Non-pigmented ciliary epithelial cell (primary cell): Measurements from ENCODE around the gene IQGAP3.
"Not testable (repeated sequence)": the region's sequence is repeated elsewhere in the genome, so short reads cannot be mapped to it uniquely, and the experiment has no call there.

ENCODE experiments used
- DNase-seq: peaks from one replicate; pipeline ENCODE4 v3.0.0-alpha.2; 2010; ENCODE audit warnings: low read depth

IQGAP3 gene

GRCh38 chr1:156592910-156593660, 20.7 kb upstream of the IQGAP3 start:
- no peak for DNase-seq

DNA sequence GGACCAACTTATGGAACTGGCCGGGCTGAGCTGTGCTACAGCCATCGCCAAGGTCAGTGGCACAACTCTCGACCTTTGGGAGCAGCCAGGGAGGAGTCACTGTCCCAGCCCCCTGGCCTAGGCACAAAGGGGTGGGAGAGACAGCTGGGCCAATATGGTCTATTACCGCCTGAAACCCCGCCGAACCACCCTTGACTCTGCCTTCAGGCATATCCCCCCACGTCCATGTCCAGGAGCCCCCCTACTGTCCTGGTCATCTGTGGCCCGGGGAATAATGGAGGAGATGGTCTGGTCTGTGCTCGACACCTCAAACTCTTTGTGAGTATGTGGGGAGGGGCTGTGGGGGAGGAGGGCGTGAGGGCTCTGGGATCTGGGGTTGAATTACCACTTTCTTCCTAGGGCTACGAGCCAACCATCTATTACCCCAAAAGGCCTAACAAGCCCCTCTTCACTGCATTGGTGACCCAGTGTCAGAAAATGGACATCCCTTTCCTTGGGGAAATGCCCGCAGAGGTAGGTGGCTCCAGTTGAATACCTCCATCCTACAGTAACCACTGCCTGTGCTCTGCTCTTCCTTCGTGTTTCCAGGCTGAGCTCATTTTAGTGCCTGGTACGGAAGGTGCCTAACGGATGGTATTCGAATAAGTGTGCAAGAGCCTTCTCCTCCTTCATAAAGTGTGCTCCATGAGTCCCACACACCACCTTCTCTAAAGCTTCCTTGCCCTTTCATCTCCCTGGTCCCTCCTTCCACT, 20.0 kb upstream of the IQGAP3 start:
- no peak for DNase-seq

GRCh38 chr1:156591432-156592157, 19.2 kb upstream of the IQGAP3 start, which contains the start of gene NAXE:
TSS of gene NAXE (plus strand) at chr1:156591776. CDS start at chr1:156591805, 29 bp downstream.
- DNase-seq: no peak

DNA sequence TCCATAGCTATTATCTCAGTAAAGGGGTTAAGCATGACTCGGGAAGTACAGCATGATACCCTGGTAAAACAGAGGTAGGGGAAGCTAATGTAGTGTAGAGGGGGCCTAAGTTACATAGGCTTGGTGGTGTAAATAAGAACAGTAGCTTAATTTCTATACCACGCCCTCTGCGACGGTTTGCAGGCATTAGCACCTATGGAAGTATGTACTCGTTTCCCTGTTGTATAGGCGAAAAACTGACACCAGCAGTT, 18.7 kb upstream of the IQGAP3 start:
- DNase-seq: no peak

GRCh38 chr1:156590326-156591180, 18.2 kb upstream of the IQGAP3 start:
- no peak for DNase-seq

GRCh38 chr1:156589546-156589945, 17.2 kb upstream of the IQGAP3 start:
- no peak for DNase-seq

DNA sequence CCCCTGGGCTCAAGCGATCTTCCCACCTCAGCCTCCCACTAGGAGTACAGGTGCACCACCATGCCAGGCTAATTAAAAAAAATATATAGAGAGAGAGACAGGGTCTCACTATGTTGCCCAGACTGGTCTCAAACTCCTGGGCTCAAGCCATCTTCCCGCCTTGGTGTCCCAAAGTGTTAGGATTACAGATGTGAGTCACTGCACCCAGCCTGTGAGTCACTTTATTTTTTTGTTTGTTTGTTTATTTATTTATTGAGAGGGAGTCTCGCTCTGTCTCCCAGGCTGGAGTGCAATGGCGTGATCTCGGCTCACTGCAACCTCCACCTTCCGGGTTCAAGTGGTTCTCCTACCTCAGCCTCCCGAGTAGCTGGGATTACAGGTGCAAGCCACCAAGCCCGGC, 15.6 kb upstream of the IQGAP3 start:
- not testable (repeated sequence) for DNase-seq

- no peak for DNase-seq
These were observed 14.6 kb upstream of the IQGAP3 start for GRCh38 chr1:156586892-156587477.

DNA sequence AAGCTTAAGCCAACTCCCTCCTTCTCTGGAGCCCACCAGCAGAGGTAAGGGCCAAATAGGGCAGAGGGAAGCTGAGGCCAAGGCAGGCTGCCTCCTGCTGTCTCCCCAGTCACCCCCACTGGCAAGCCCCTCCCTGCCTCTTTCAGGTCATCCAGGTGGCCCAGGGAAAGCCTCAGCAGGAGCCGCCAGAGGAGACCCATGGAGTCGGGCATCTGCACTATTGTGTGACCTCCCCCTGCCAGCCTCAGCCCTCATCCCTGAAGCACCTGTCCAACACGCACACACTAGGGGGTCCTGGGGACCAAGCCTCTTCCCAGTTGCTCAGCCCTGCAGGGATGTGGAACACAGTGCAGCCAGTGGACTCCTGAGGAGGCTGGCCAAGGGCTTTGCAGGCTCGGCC, 14.0 kb upstream of the IQGAP3 start:
- no peak for DNase-seq

DNA sequence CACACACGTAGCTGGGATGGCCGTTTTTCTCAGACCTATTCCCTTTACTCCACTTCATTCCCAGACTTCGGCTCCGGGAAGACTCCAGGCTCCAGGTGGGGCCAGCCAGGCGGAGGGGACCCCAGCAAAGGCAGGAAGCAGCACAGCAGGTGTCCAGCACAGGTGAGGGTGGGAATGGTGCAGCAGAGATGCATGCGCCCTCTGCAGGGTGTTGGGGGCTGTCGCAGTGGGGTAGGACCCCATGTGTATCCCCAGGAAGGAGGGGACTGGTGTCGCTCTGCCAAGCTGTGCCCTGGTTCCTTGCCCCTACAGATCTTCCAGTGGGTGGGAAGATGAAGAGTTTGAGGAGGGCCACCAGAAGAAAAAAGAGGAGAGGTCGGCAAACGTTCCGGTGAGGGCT, 12.4 kb upstream of the IQGAP3 start:
- DNase-seq: no peak

- peak; percentile 60 for DNase-seq
These were observed 11.7 kb upstream of the IQGAP3 start for GRCh38 chr1:156583821-156584622.

DNA sequence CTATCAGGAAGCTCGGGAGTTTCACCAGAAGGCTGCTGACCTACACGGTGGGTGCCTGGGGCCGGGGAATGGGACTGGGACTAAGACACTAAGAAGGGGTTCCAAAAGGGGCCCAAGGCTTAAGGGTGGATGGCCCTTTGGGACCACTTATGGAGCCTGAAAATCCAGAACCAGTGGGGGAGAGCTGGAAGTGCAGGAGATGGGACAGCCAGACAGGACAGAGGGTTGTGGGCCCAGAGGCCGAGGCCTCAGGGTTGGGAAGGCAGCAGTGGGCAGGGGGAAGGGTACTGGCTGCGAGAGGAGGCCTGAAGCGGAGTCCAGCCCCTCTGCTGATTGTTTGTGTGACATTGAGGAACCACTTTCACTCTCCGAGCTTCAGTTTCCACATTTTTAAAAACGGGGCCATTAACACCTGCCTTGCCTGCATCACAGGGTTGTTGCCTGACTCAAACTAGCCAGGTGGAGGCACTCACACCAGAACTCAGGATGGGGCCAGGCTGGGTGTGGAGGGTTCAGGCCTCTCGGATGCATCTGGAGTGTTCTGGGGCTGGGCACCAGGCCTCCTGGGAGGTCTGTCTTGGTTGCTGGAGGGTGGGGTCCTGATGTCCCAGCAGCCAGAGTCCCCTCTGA, 10.1 kb upstream of the IQGAP3 start:
- no peak for DNase-seq

- no peak for DNase-seq
These were observed 9.5 kb upstream of the IQGAP3 start for GRCh38 chr1:156581661-156582387.

GRCh38 chr1:156579472-156579871, 7.1 kb upstream of the IQGAP3 start, which contains the start of gene TTC24:
TSS of gene TTC24 (plus strand) at chr1:156579723. CDS start at chr1:156581365, 1,642 bp downstream.
- DNase-seq: no peak

DNA sequence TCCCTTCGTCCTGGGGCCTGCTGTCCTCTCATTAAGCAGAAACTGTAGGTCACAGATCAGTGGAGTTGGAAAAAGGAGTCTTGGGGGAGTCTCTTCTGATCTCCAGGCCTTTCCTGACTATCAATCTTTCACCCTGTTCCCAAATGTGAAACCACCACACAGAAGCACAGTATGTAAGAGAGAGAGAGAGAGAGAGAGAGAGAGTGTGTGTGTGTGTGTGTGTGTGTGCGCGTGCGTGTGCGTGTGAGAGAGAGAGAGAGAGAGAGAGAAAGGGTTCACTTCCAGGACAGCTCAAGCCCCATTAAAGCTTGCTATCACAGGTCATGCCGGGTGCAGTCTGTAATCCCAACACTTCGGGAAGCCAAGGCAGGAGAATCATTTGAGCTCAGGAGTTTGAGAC, 5.7 kb upstream of the IQGAP3 start:
- DNase-seq: no peak

GRCh38 chr1:156577550-156577949, 5.2 kb upstream of the IQGAP3 start:
- no peak for DNase-seq

GRCh38 chr1:156574039-156574633, 1.8 kb upstream of the IQGAP3 start:
- no peak for DNase-seq

DNA sequence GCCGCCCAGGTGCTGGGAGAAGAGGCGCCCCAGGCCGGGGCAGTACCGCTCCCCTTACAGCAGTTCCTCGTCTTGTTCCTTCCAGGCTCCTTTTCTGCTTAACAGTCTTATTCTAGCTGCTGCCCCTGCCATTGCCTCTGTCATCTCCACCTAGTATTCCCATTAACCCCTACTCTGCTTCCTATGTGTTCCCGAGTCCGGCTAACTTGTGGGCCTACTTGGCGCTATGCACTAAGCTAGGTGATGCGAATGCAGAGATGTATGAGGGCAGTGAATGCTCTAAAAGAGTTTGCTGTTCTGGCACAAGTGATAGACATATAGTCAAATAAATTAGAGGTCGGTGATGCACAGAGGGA, 276 bp upstream of the IQGAP3 start:
- no peak for DNase-seq

- peak; percentile 75 for DNase-seq
These were observed 1.0 kb downstream of the IQGAP3 start for GRCh38 chr1:156571261-156571852.
